GM12872 (cell line): ENCODE data around the gene ANXA2.

Experiments used
- TF ChIP-seq, protein P1 (sequence below): IDR thresholded peaks from 3 replicates; pipeline ENCODE4 v1.5.1; 2011; ENCODE audit warnings: low read depth, mild to moderate bottlenecking, low read length, moderate library complexity; ENCODE audit not compliant: insufficient read depth

Gene ANXA2

DNA sequence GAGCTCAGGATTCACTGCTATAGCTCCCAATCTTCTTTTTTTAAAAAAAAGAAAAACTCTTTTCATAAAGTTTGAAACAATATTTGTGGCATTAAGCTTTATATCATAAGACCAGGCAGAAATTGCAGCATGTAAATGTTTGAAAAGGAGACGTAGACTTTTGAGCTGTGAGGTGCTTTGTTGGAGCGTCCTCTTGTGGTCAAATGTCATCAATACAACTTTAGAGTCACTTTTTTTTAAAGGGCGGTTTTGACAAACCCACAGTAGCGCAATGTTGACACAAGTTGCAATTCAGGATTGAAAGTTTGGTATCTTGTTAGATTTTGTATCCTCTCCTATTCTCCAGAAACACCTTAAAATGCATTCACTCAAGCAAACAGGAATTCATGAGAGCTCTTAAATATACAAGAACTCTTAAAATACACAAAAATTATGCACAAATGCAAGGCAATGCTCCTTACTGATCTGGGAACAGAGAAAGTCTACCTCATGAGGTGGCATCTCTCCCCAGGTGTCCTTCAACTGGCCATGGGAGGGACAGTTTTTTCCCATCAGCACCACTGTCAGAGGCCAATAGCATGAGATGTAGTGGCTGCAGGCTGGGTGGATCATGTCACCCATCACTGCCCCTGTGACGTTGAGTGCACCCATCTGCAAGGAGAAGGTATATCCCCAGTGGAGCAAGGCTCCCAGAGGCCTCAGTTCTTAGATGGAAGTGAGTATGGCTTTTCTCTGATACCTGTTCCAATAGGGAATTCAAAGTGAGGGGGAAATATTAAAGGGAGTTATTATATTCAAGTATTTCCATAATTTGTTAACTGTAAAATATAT lies 70.7 kb downstream of the ANXA2 start:
- TF ChIP-seq, protein P1, sequence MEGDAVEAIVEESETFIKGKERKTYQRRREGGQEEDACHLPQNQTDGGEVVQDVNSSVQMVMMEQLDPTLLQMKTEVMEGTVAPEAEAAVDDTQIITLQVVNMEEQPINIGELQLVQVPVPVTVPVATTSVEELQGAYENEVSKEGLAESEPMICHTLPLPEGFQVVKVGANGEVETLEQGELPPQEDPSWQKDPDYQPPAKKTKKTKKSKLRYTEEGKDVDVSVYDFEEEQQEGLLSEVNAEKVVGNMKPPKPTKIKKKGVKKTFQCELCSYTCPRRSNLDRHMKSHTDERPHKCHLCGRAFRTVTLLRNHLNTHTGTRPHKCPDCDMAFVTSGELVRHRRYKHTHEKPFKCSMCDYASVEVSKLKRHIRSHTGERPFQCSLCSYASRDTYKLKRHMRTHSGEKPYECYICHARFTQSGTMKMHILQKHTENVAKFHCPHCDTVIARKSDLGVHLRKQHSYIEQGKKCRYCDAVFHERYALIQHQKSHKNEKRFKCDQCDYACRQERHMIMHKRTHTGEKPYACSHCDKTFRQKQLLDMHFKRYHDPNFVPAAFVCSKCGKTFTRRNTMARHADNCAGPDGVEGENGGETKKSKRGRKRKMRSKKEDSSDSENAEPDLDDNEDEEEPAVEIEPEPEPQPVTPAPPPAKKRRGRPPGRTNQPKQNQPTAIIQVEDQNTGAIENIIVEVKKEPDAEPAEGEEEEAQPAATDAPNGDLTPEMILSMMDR, result peak; percentile 85

DNA sequence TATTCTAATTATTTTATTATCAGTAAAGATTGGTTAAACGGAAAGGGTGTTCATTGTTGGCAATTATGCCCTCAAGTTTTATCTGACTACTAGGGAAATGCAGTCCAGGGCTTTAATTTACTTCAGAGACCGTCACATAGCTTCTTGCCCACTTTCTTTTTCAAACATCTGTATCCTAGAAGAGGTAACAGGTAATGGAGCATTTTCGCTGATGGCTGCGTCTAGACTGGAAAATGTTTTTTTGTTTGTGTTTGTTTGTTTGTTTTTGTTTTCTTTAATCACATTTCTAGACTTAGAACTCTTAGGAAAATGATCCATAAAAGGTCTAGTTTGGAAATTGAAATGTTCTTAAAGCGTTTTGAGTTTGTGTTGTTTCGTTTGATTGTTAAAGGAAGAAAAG lies 71.4 kb downstream of the ANXA2 start:
- TF ChIP-seq, protein P1, result no peak

DNA sequence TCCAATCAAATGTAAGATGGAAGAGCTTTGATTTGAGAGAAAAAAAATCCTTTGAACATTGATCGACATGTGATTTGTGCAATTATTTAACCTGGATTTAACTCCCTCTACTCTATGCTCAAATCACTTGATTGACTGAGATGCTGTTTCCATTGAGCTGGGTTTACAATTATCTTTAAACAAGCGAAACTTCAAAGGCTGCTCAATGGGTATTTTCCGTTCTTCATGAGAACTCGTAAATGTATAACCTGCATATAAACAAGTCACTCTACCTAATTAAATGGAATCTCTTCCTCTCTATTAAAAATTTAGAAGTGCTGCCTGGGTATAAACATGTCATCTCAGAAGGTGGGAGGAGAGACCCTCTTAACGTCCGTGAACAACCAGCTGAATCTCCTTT lies 71.9 kb downstream of the ANXA2 start:
- TF ChIP-seq, protein P1, result no peak

DNA sequence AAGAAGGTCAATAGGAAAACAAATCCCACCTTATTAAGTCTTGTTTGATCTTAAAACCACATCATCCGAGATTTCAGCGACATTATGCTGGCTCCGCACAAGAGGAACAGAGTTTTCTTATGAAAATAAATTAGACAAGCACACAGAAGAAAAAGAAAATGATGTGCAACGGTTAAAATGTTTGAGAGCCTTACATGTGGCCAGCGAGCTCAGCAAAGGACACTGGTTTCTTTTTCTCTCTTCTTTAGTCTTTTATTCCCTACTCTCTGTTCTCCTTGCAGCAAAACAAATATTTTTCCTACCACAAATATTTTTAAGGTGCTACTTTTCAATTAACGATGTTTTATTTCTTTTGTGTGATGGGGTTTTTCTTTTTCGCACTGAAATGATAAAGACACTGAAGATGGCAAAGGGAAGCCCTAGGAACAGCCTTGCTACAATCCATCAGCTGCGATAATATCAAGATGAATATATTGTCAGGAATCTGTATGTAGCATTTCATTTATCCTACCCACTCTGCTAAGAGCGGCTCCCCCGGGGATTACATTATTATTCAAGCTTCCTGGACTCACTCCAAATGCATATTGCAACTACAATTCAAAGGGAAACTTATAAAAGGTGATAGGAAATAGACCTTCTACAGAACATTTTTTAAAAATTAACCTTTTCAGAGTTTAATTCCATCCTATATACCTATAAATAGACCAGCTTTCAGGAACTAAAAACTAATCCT lies 72.9 kb downstream of the ANXA2 start:
- TF ChIP-seq, protein P1, result no peak

DNA sequence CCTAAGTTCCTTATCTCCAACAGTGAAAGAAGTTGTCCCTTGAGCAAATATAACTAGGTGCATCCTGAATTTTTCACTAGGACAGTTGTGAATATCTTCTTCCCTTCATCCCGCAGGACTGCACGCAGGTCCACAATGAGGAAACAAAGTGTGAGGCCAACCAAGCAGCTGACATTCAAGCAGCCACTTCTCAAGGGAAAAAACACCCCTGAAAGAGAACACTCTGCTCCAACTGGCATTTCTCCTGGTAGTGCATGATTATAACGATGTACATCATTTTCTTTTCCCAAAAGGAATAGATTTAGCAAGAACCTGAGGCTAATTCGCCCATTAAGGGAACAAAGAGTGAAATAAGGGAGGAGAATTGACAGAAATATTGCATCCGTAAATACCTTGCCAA lies 74.5 kb downstream of the ANXA2 start:
- TF ChIP-seq, protein P1, result no peak

DNA sequence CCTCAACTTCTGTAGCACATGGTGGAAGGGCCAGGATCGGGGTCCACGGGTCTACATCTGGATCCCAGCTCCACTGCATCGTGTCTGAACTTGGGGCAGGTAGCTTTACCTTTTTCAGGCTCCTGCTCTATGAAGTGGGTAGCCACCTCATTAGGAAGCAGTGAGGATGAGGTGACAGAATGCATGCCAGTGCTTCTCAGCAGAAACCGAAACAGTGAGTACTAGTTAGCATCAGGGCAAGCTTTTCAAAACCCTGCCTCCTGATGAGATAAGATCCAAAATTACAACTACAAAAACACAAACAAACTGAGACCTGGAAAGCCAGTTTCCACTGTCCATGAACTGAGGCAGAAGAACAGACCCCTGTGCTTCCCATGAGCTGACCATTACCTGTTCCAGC lies 77.4 kb downstream of the ANXA2 start:
- TF ChIP-seq, protein P1, result no peak

DNA sequence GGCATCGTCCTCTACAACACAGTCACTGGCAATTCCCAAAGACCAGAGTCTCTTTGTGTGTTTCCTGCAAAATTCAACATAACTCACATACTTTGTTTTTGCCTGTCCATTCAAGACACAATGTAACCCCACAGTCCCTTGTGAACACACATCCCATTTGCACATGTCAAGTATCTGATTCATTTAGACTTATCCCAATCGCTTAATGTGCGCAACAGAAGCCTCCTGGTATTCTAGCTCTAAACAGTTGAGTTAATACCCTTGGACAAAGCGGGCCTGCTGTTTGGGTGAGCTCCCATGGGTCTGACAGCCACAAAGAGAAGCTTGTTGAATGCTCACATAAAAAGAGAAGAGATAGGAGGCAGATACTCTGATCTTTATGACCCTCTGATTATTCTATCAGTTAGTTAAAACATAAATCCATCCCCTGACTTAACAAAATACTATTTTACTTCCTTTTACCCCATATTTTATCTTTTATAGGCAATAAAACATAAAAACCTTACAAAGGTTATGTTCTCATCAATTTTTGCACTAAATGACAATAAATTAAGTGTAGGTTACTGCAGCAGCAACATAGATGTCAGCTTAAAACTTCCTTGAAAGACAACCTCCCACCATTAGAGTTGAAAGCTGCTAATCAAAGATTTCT lies 79.4 kb downstream of the ANXA2 start:
- TF ChIP-seq, protein P1, result no peak
